HEK293 (cell line): ENCODE measurements around the gene TPP2.
A peak's percentile ranks its signal among the peaks of the same experiment; 100 is the strongest.

Experiments used
- GLIS1 ChIP-seq: fragments of 450-650 bp; formaldehyde crosslinking; IDR thresholded peaks from 2 replicates; pipeline ENCODE4 v1.5.1; 2016; ENCODE audit warnings: missing biosample characterization, missing genetic modification characterization
- GLIS2 ChIP-seq: fragments of 450-650 bp; formaldehyde crosslinking; IDR thresholded peaks from 2 replicates; pipeline ENCODE4 v1.5.1; 2016; ENCODE audit warnings: missing biosample characterization, missing genetic modification characterization
- IKZF3 ChIP-seq: fragments of 450-650 bp; IDR thresholded peaks from 2 replicates; pipeline ENCODE4 v1.5.0; 2018; ENCODE audit warnings: missing biosample characterization, mild to moderate bottlenecking, missing genetic modification characterization, moderate library complexity
- MYNN ChIP-seq: fragments of 450-650 bp; formaldehyde crosslinking; IDR thresholded peaks from 2 replicates; pipeline ENCODE4 v1.5.1; 2016; ENCODE audit warnings: missing biosample characterization, missing genetic modification characterization, borderline replicate concordance
- SCRT2 ChIP-seq: fragments of 450-650 bp; formaldehyde crosslinking; IDR thresholded peaks from 2 replicates; pipeline ENCODE4 v1.5.1; 2016; ENCODE audit warnings: missing biosample characterization, missing genetic modification characterization
- SP2 ChIP-seq: fragments of 450-650 bp; formaldehyde crosslinking; IDR thresholded peaks from 2 replicates; pipeline ENCODE4 v1.5.1; 2016; ENCODE audit warnings: missing biosample characterization, missing genetic modification characterization
- YY1 ChIP-seq: fragments of 450-650 bp; formaldehyde crosslinking; IDR thresholded peaks from 2 replicates; pipeline ENCODE4 v1.5.1; 2018; ENCODE audit warnings: missing biosample characterization, missing genetic modification characterization
- ZBTB17 ChIP-seq: fragments of 450-650 bp; formaldehyde crosslinking; IDR thresholded peaks from 2 replicates; pipeline ENCODE4 v1.5.1; 2016; ENCODE audit warnings: missing biosample characterization, missing genetic modification characterization
- ZBTB8A ChIP-seq: fragments of 450-650 bp; formaldehyde crosslinking; IDR thresholded peaks from 2 replicates; pipeline ENCODE4 v1.5.1; 2016; ENCODE audit warnings: missing biosample characterization, missing genetic modification characterization
- ZEB2 ChIP-seq: fragments of 450-650 bp; formaldehyde crosslinking; IDR thresholded peaks from 2 replicates; pipeline ENCODE4 v1.5.1; 2016; ENCODE audit warnings: missing biosample characterization, missing genetic modification characterization
- ZFHX2 ChIP-seq: fragments of 450-650 bp; formaldehyde crosslinking; conservative IDR thresholded peaks from 2 replicates; pipeline ENCODE4 v1.5.1; 2016; ENCODE audit warnings: missing biosample characterization, missing genetic modification characterization
- ZNF132 ChIP-seq: fragments of 450-650 bp; formaldehyde crosslinking; IDR thresholded peaks from 2 replicates; pipeline ENCODE4 v1.5.1; 2017; ENCODE audit warnings: missing biosample characterization, missing genetic modification characterization, borderline replicate concordance
- ZNF2 ChIP-seq: fragments of 450-650 bp; formaldehyde crosslinking; IDR thresholded peaks from 2 replicates; pipeline ENCODE4 v1.5.1; 2016; ENCODE audit warnings: missing biosample characterization, missing genetic modification characterization
- ZNF324 ChIP-seq: fragments of 450-650 bp; formaldehyde crosslinking; IDR thresholded peaks from 2 replicates; pipeline ENCODE4 v1.5.1; 2016; ENCODE audit warnings: missing biosample characterization, missing genetic modification characterization
- ZNF341 ChIP-seq: fragments of 450-650 bp; formaldehyde crosslinking; IDR thresholded peaks from 2 replicates; pipeline ENCODE4; 2016; ENCODE audit warnings: low read depth, missing biosample characterization, missing genetic modification characterization
- ZNF354C ChIP-seq: fragments of 450-650 bp; formaldehyde crosslinking; IDR thresholded peaks from 2 replicates; pipeline ENCODE4 v1.5.1; 2016; ENCODE audit warnings: missing biosample characterization, missing genetic modification characterization, low read depth, borderline replicate concordance
- ZNF423 ChIP-seq: fragments of 450-650 bp; formaldehyde crosslinking; IDR thresholded peaks from 2 replicates; pipeline ENCODE4 v1.5.1; 2016; ENCODE audit warnings: missing biosample characterization, missing genetic modification characterization
- ZNF629 ChIP-seq: fragments of 450-650 bp; formaldehyde crosslinking; IDR thresholded peaks from 2 replicates; pipeline ENCODE4 v1.5.1; 2017; ENCODE audit warnings: missing biosample characterization, missing genetic modification characterization
- ZNF747 ChIP-seq: fragments of 450-650 bp; formaldehyde crosslinking; IDR thresholded peaks from 2 replicates; pipeline ENCODE4 v1.5.1; 2016; ENCODE audit warnings: missing biosample characterization, missing genetic modification characterization
- ZNF843 ChIP-seq: fragments of 450-650 bp; formaldehyde crosslinking; IDR thresholded peaks from 2 replicates; pipeline ENCODE4 v1.5.1; 2016; ENCODE audit warnings: missing biosample characterization, missing genetic modification characterization
- ZSCAN23 ChIP-seq: fragments of 450-650 bp; formaldehyde crosslinking; IDR thresholded peaks from 2 replicates; pipeline ENCODE4 v1.5.1; 2016; ENCODE audit warnings: missing biosample characterization, missing genetic modification characterization
- ZSCAN30 ChIP-seq: fragments of 450-650 bp; IDR thresholded peaks from 2 replicates; pipeline ENCODE4 v1.5.1; 2018; ENCODE audit warnings: missing biosample characterization, mild to moderate bottlenecking, missing genetic modification characterization, moderate library complexity
- TF ChIP-seq, protein P1 (sequence below): fragments of 450-650 bp; formaldehyde crosslinking; IDR thresholded peaks from 2 replicates; pipeline ENCODE4 v1.5.1; 2016; ENCODE audit warnings: missing biosample characterization, missing genetic modification characterization
- TF ChIP-seq, protein P2 (sequence below): fragments of 450-650 bp; formaldehyde crosslinking; IDR thresholded peaks from 2 replicates; pipeline ENCODE4 v1.5.1; 2017; ENCODE audit warnings: missing biosample characterization, mild to moderate bottlenecking, missing genetic modification characterization, moderate library complexity
- TF ChIP-seq, protein P3 (sequence below): fragments of 450-650 bp; formaldehyde crosslinking; IDR thresholded peaks from 2 replicates; pipeline ENCODE4 v1.5.1; 2016; ENCODE audit warnings: missing biosample characterization, missing genetic modification characterization
- TF ChIP-seq, protein P4 (sequence below): fragments of 450-650 bp; formaldehyde crosslinking; IDR thresholded peaks from 2 replicates; pipeline ENCODE4 v1.5.1; 2016; ENCODE audit warnings: missing biosample characterization, missing genetic modification characterization
- TF ChIP-seq, protein P5 (sequence below): fragments of 450-650 bp; formaldehyde crosslinking; IDR thresholded peaks from 2 replicates; pipeline ENCODE4 v1.5.1; 2016; ENCODE audit warnings: missing biosample characterization, missing genetic modification characterization

TPP2 gene

DNA sequence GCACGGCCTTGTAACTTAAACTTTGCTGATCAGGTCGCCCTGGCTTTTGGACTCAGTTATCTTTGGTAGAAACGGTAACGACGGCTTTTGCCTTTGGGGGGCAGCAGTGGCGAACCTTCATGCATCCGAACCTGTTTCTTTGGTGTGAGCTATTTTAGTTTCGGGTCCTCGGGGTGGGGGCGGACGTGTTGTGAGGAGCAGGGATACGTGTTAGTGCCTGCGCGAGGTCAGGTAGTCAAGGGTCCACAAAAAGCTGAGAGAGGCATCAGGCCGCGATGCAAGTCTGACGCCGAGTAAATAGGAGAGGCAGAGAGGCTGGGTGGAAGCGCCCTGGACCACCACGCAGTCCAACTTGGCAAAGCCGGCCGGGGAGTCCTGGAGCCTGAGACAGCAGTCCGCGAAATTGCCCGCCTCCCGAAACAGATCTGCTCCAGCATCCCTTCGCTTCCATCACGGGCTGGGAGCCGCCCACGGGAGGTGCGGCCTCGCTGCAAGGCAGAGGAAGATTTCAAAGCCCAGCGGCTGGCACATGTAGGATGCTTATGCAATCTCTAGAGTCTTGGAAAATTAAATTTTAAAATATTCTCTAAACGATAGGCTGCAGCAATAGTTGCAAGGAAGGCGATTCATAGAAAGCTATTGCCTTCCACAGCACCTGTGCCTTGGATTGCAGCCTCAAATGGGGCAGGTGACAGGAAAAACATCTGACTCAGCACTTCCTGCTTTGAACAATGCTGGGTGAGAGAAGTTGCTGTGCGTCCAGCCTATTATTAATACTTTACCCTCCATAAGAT is 4.6 kb upstream of the TPP2 start (continued):
- TF ChIP-seq, protein P1, sequence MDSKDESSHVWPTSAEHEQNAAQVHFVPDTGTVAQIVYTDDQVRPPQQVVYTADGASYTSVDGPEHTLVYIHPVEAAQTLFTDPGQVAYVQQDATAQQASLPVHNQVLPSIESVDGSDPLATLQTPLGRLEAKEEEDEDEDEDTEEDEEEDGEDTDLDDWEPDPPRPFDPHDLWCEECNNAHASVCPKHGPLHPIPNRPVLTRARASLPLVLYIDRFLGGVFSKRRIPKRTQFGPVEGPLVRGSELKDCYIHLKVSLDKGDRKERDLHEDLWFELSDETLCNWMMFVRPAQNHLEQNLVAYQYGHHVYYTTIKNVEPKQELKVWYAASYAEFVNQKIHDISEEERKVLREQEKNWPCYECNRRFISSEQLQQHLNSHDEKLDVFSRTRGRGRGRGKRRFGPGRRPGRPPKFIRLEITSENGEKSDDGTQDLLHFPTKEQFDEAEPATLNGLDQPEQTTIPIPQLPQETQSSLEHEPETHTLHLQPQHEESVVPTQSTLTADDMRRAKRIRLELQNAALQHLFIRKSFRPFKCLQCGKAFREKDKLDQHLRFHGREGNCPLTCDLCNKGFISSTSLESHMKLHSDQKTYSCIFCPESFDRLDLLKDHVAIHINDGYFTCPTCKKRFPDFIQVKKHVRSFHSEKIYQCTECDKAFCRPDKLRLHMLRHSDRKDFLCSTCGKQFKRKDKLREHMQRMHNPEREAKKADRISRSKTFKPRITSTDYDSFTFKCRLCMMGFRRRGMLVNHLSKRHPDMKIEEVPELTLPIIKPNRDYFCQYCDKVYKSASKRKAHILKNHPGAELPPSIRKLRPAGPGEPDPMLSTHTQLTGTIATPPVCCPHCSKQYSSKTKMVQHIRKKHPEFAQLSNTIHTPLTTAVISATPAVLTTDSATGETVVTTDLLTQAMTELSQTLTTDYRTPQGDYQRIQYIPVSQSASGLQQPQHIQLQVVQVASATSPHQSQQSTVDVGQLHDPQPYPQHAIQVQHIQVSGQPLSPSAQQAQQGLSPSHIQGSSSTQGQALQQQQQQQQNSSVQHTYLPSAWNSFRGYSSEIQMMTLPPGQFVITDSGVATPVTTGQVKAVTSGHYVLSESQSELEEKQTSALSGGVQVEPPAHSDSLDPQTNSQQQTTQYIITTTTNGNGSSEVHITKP: peak; percentile 76
- TF ChIP-seq ZBTB8A (tag by site-specific recombination): 0 out of 2 replicates have a peak, but pooled peaks have one; percentile 69
- TF ChIP-seq ZNF324 (tag by site-specific recombination): 0 out of 2 replicates have a peak, but pooled peaks have one; percentile 43
- no peak for TF ChIP-seq ZNF354C (tag by site-specific recombination)
- peak; percentile 57; the same call in 1 of the 2 replicates for TF ChIP-seq ZNF423 (tag by site-specific recombination)
- peak; percentile 70 for TF ChIP-seq ZFHX2 (tag by site-specific recombination)
- TF ChIP-seq MYNN (tag by site-specific recombination): no peak
- TF ChIP-seq, protein P2, sequence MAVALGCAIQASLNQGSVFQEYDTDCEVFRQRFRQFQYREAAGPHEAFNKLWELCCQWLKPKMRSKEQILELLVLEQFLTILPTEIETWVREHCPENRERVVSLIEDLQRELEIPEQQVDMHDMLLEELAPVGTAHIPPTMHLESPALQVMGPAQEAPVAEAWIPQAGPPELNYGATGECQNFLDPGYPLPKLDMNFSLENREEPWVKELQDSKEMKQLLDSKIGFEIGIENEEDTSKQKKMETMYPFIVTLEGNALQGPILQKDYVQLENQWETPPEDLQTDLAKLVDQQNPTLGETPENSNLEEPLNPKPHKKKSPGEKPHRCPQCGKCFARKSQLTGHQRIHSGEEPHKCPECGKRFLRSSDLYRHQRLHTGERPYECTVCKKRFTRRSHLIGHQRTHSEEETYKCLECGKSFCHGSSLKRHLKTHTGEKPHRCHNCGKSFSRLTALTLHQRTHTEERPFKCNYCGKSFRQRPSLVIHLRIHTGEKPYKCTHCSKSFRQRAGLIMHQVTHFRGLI (tag by site-specific recombination): 0 out of 2 replicates have a peak, but pooled peaks have one; percentile 42
- TF ChIP-seq ZSCAN30 (tag by site-specific recombination): peak; percentile 71
- TF ChIP-seq GLIS2 (tag by site-specific recombination): peak; percentile 29; the same call in 1 of the 2 replicates
- peak; percentile 72; the same call in 1 of the 2 replicates for TF ChIP-seq ZEB2
- peak; percentile 81; the same call in 1 of the 2 replicates for TF ChIP-seq IKZF3
- no peak for TF ChIP-seq ZSCAN23
- peak; percentile 66 for TF ChIP-seq SP2 (tag by site-specific recombination)
- TF ChIP-seq ZNF629 (tag by site-specific recombination): peak; percentile 58; the same call in 1 of the 2 replicates
- TF ChIP-seq ZNF341 (tag by site-specific recombination): peak; percentile 85
- TF ChIP-seq, protein P3, sequence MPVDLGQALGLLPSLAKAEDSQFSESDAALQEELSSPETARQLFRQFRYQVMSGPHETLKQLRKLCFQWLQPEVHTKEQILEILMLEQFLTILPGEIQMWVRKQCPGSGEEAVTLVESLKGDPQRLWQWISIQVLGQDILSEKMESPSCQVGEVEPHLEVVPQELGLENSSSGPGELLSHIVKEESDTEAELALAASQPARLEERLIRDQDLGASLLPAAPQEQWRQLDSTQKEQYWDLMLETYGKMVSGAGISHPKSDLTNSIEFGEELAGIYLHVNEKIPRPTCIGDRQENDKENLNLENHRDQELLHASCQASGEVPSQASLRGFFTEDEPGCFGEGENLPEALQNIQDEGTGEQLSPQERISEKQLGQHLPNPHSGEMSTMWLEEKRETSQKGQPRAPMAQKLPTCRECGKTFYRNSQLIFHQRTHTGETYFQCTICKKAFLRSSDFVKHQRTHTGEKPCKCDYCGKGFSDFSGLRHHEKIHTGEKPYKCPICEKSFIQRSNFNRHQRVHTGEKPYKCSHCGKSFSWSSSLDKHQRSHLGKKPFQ (tag by site-specific recombination): peak; percentile 59; the same call in 1 of the 2 replicates
- peak; percentile 49; the same call in 1 of the 2 replicates for TF ChIP-seq SCRT2
- 0 out of 2 replicates have a peak, but pooled peaks have one; percentile 13 for TF ChIP-seq ZNF843 (tag by site-specific recombination)
- TF ChIP-seq ZNF2 (tag by site-specific recombination): peak; percentile 91
- peak; percentile 93 for TF ChIP-seq ZBTB17 (tag by site-specific recombination)
- TF ChIP-seq, protein P4, sequence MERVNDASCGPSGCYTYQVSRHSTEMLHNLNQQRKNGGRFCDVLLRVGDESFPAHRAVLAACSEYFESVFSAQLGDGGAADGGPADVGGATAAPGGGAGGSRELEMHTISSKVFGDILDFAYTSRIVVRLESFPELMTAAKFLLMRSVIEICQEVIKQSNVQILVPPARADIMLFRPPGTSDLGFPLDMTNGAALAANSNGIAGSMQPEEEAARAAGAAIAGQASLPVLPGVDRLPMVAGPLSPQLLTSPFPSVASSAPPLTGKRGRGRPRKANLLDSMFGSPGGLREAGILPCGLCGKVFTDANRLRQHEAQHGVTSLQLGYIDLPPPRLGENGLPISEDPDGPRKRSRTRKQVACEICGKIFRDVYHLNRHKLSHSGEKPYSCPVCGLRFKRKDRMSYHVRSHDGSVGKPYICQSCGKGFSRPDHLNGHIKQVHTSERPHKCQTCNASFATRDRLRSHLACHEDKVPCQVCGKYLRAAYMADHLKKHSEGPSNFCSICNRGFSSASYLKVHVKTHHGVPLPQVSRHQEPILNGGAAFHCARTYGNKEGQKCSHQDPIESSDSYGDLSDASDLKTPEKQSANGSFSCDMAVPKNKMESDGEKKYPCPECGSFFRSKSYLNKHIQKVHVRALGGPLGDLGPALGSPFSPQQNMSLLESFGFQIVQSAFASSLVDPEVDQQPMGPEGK (tag by site-specific recombination): peak; percentile 72; the same call in 1 of the 2 replicates
- no peak for TF ChIP-seq ZNF747 (tag by site-specific recombination)
- no peak for TF ChIP-seq YY1 (tag by site-specific recombination)
- no peak for TF ChIP-seq ZNF132 (tag by site-specific recombination)
- peak; percentile 19; the same call in 1 of the 2 replicates for TF ChIP-seq GLIS1 (tag by site-specific recombination)
- TF ChIP-seq, protein P5, sequence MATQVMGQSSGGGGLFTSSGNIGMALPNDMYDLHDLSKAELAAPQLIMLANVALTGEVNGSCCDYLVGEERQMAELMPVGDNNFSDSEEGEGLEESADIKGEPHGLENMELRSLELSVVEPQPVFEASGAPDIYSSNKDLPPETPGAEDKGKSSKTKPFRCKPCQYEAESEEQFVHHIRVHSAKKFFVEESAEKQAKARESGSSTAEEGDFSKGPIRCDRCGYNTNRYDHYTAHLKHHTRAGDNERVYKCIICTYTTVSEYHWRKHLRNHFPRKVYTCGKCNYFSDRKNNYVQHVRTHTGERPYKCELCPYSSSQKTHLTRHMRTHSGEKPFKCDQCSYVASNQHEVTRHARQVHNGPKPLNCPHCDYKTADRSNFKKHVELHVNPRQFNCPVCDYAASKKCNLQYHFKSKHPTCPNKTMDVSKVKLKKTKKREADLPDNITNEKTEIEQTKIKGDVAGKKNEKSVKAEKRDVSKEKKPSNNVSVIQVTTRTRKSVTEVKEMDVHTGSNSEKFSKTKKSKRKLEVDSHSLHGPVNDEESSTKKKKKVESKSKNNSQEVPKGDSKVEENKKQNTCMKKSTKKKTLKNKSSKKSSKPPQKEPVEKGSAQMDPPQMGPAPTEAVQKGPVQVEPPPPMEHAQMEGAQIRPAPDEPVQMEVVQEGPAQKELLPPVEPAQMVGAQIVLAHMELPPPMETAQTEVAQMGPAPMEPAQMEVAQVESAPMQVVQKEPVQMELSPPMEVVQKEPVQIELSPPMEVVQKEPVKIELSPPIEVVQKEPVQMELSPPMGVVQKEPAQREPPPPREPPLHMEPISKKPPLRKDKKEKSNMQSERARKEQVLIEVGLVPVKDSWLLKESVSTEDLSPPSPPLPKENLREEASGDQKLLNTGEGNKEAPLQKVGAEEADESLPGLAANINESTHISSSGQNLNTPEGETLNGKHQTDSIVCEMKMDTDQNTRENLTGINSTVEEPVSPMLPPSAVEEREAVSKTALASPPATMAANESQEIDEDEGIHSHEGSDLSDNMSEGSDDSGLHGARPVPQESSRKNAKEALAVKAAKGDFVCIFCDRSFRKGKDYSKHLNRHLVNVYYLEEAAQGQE (tag by site-specific recombination): 0 out of 2 replicates have a peak, but pooled peaks have one; percentile 9
